A549 (cell line): ENCODE measurements around the gene MINDY2. TPM values are rescaled to one million over a fixed set of nuclear protein-coding genes. Genes with fewer than 3 reads are reported as not detected.

ENCODE experiments used
- ATAC-seq, 2 experiments: fragments of 200-7000 bp in 1 of 2; fragments of >200 bp in 1 of 2; cut with Nextera tagmentation in 1 of 2; cut with Tn5 transposase in 1 of 2; 3 replicates each; pipeline versions ENCODE4 v1.8.0 to v1.9.1; 2018 to 2020; ENCODE audit warnings: mild to moderate bottlenecking in 1 of 2, moderate library complexity in 1 of 2
- CTCF ChIA-PET: fragments of 300-600 bp; sonication (Branson Sonifier 250); formaldehyde crosslinking; extraction: SDS; loops from one replicate; lab custom pipeline; 2021; ENCODE audit warnings: antibody characterized with exemption, inconsistent platforms; lab: Yijun Ruan, JAX
- POLR2A ChIA-PET: fragments of 350-600 bp; formaldehyde crosslinking; extraction: SDS; loops from one replicate; lab custom pipeline; 2021; ENCODE audit warnings: antibody characterized with exemption, inconsistent platforms; lab: Yijun Ruan, JAX
- DNase-seq, 2 experiments: peaks; one replicate each; pipeline versions ENCODE4 v3.0.0 to v3.0.0-alpha.2; 2011 to 2016; ENCODE audit warnings: low read depth in 1 of 2, low spot score in 1 of 2
- FAIRE-seq: peaks from 2 replicates; lab custom pipeline; 2011; peaks lifted over from hg19 to GRCh38; lab: Jason Lieb, UNC
- H3K27ac ChIP-seq, 2 experiments: fragments of >200 bp; sonication (Bioruptor Twin); formaldehyde crosslinking; 3 replicates each; pipeline ENCODE4 v1.5.1; 2016 to 2017
- H3K4me1 ChIP-seq: fragments of >200 bp; sonication (Bioruptor Twin); formaldehyde crosslinking; 3 replicates; pipeline ENCODE4 v1.6.1; 2016
- H3K4me2 ChIP-seq: fragments of >200 bp; sonication (Bioruptor Twin); formaldehyde crosslinking; 3 replicates; pipeline ENCODE4 v1.6.1; 2016
- H3K4me3 ChIP-seq: fragments of >200 bp; sonication (Bioruptor Twin); formaldehyde crosslinking; 3 replicates; pipeline ENCODE4 v1.5.1; 2016
- H3K9me3 ChIP-seq: fragments of >200 bp; sonication (Bioruptor Twin); formaldehyde crosslinking; 3 replicates; pipeline ENCODE4 v1.6.1; 2016
- BCL3 ChIP-seq: fragments of >200 bp; sonication (Bioruptor Twin); formaldehyde crosslinking; IDR thresholded peaks from 3 replicates; pipeline ENCODE4 v1.6.1; 2016
- CBX2 ChIP-seq: fragments of 200-600 bp; sonication (generic); IDR thresholded peaks from 2 replicates; pipeline ENCODE4 v1.6.1; 2016; ENCODE audit warnings: low read depth, mild to moderate bottlenecking, borderline replicate concordance
- EHF ChIP-seq: fragments of 250-450 bp; sonication (Bioruptor Pico); IDR thresholded peaks from 2 replicates; pipeline ENCODE4 v1.5.0; 2020; ENCODE audit warnings: mild to moderate bottlenecking
- FOXS1 ChIP-seq: fragments of 250-450 bp; sonication (Bioruptor Pico); IDR thresholded peaks from 2 replicates; pipeline ENCODE4 v1.5.0; 2020; ENCODE audit warnings: mild to moderate bottlenecking, moderate library complexity
- GATA3 ChIP-seq: IDR thresholded peaks from 2 replicates; pipeline ENCODE4 v1.6.1; 2012; ENCODE audit warnings: borderline replicate concordance
- HDAC2 ChIP-seq: fragments of 200-600 bp; sonication (generic); IDR thresholded peaks from 2 replicates; pipeline ENCODE4 v1.6.1; 2016
- HOXB5 ChIP-seq: fragments of 250-450 bp; sonication (Bioruptor Pico); IDR thresholded peaks from 2 replicates; pipeline ENCODE4 v1.5.0; 2020; ENCODE audit warnings: mild to moderate bottlenecking, moderate library complexity
- JUNB ChIP-seq: fragments of >200 bp; sonication (Bioruptor Twin); formaldehyde crosslinking; IDR thresholded peaks from 2 replicates; pipeline ENCODE4 v1.6.1; 2016
- KDM1A ChIP-seq: fragments of 200-600 bp; sonication (generic); IDR thresholded peaks from 2 replicates; pipeline ENCODE4 v1.6.1; 2016; ENCODE audit warnings: low read depth, mild to moderate bottlenecking
- MAFK ChIP-seq: fragments of 450-650 bp; IDR thresholded peaks from 2 replicates; pipeline ENCODE4 v1.6.1; 2014; ENCODE audit not compliant: partially characterized antibody
- MYC ChIP-seq: IDR thresholded peaks from 2 replicates; pipeline ENCODE4 v1.6.1; 2012; ENCODE audit warnings: mild to moderate bottlenecking, inconsistent platforms, low read length, improper control_type of control experiment, borderline replicate concordance
- NR3C1 ChIP-seq: fragments of >200 bp; sonication (Bioruptor Twin); formaldehyde crosslinking; IDR thresholded peaks from 3 replicates; pipeline ENCODE4 v1.6.1; 2017
- PHF8 ChIP-seq: fragments of 200-600 bp; sonication (generic); IDR thresholded peaks from 2 replicates; pipeline ENCODE4 v1.6.1; 2016; ENCODE audit warnings: low read depth, mild to moderate bottlenecking, antibody characterized with exemption, moderate library complexity, borderline replicate concordance
- POLR2AphosphoS2 ChIP-seq: conservative IDR thresholded peaks from 2 replicates; pipeline ENCODE4 v1.6.1; 2012; ENCODE audit warnings: low read length, improper control_type of control experiment, inconsistent platforms
- RNF2 ChIP-seq: fragments of 200-600 bp; sonication (generic); IDR thresholded peaks from 2 replicates; pipeline ENCODE4 v1.6.1; 2016; ENCODE audit warnings: low read depth, mild to moderate bottlenecking, antibody characterized with exemption, moderate library complexity, borderline replicate concordance
- TFCP2L1 ChIP-seq: fragments of 250-450 bp; sonication (Bioruptor Pico); IDR thresholded peaks from 2 replicates; pipeline ENCODE4 v1.5.0; 2021; ENCODE audit warnings: mild to moderate bottlenecking
- ZNF302 ChIP-seq: fragments of 250-450 bp; sonication (Bioruptor Pico); IDR thresholded peaks from 2 replicates; pipeline ENCODE4 v1.9.0; 2021; ENCODE audit warnings: inconsistent platforms, mild to moderate bottlenecking, moderate library complexity
- WGBS: methylation state at CpG from one replicate; pipeline ENCODE4 v1.1.6; 2017; ENCODE audit errors: missing lambda C conversion rate; 5-methylcytosine and 5-hydroxymethylcytosine counted together
- polyA plus RNA-seq, 4 experiments: library from polyadenylated mRNA; depleted of rRNA in 3 of 4; stranded (reverse); fragments of >200 nt; fragmentation: RNase III in 1 of 4; extraction: RNeasy Plus Mini Kit Qiagen cat#74134 plus additional on column Dnase treatment in 1 of 4; gene quantifications; 2 replicates in 3 of 4; 3 replicates in 1 of 4; pipeline ENCODE4 v1.2.3, GENCODE V29; 2011 to 2017
- TF ChIP-seq, protein P1 (sequence below): fragments of >200 bp; sonication (Bioruptor Twin); formaldehyde crosslinking; IDR thresholded peaks from 3 replicates; pipeline ENCODE4 v1.5.1; 2016
- TF ChIP-seq, protein P2 (sequence below): fragments of 200-600 bp; sonication (generic); IDR thresholded peaks from 2 replicates; pipeline ENCODE4 v1.6.1; 2016; ENCODE audit warnings: antibody characterized with exemption, mild to moderate bottlenecking, moderate library complexity
- TF ChIP-seq, protein P3 (sequence below): fragments of 250-450 bp; sonication (Bioruptor Pico); IDR thresholded peaks from 2 replicates; pipeline ENCODE4 v1.5.0; 2020; ENCODE audit warnings: low read depth, mild to moderate bottlenecking, moderate library complexity

Gene MINDY2
- polyA plus RNA-seq, 2 of the 4 experiments (the other 2 are of a cell fraction): 4.7 to 7.0 TPM

- Histone ChIP-seq H3K4me1 (no peaks in the 10 kb centered on the region), H3K9me3 (no peaks in the 10 kb centered on the region), H3K4me3 (no peak overlapping the region), H3K27ac (no peak overlapping the region), H3K4me2 (no peak overlapping the region)
- TF ChIP-seq MAFK (peak; percentile 89), PHF8 (no peak)
- no peak for DNase-seq
- POLR2A ChIA-PET: no interaction called here
- no peak for ATAC-seq
- no peak for FAIRE-seq
- 67% methylated on average over 3 of the region's 3 CpGs for WGBS
- CTCF ChIA-PET: interaction anchor here (1.1 kb wide), 2 partner anchors 9 to 17 kb away, joined by 3 read pairs; partner anchors contain the start of gene MINDY2
Measured at GRCh38 chr15:58788056-58788710, 17.1 kb downstream of the MINDY2 start.

DNA sequence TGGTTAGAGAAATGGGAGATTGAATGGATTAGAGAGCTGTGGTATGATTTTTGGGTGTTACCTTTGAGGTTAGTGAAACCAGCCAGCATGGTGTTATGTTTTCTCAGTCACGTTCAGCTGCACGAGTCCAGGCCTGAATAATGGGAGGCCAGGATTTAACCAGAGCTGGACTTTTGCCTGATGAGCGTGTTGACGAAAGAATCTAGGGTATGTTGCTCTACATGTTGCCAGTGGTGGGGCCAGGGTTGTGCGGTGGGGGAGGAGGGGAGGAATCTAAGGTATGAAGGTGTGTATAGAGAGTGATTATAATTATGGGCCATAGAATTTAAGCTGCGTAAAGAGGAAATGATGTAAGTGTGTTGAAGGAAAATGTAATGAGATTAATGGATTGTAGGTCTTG is 22.8 kb downstream of the MINDY2 start:
- Histone ChIP-seq H3K4me3 (no peak overlapping the region), H3K4me1 (no peaks in the 10 kb centered on the region), H3K4me2 (no peak overlapping the region), H3K27ac (no peak overlapping the region), H3K9me3 (no peaks in the 10 kb centered on the region)
- ChIA-PET POLR2A (no interaction called here), CTCF (interaction anchor here (0.5 to 1.9 kb wide), 5 partner anchors 8 to 488 kb away, joined by 3 to 14 read pairs (median 3); partner anchors contain the start of gene MINDY2)
- DNase-seq (no peak), ATAC-seq (no peak), FAIRE-seq (no peak)
- WGBS: 90% methylated on average over 6 of the region's 6 CpGs
- no peak for TF ChIP-seq KDM1A

DNA sequence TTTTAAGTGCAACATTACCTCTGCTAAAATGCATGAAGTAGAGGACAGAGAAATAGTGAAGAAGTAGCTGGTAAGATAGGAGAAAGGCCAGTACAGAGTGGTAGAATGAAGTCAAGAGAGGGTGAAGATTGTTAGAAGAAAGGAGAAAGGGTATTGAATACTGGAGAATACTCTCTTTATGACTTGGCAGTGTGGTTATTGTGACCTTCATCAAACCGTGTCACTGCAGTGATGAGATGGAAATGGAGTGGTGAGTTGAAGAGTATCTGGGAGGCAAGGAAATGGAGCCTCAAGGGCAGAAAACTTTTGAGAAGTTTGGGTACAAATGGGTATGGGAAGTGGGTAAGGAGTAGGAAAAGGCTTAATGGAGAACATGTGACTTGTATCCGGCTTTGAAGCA is 24.7 kb downstream of the MINDY2 start:
- Histone ChIP-seq H3K4me2 (no peak overlapping the region), H3K4me3 (no peak overlapping the region)
- ATAC-seq (no peak), FAIRE-seq (no peak)
- CTCF ChIA-PET: no interaction called here
- TF ChIP-seq MYC (no peak), BCL3 (no peak), JUNB (no peak), HOXB5 (CRISPR knock-in tag) (no peak), EHF (CRISPR knock-in tag) (no peak), NR3C1 (no peak), PHF8 (no peak), TFCP2L1 (CRISPR knock-in tag) (no peak), GATA3 (no peak), RNF2 (no peak), CBX2 (no peak), HDAC2 (no peak), ZNF302 (CRISPR knock-in tag) (no peak), FOXS1 (CRISPR knock-in tag) (no peak), POLR2AphosphoS2 (no peak)
- TF ChIP-seq, protein P1, sequence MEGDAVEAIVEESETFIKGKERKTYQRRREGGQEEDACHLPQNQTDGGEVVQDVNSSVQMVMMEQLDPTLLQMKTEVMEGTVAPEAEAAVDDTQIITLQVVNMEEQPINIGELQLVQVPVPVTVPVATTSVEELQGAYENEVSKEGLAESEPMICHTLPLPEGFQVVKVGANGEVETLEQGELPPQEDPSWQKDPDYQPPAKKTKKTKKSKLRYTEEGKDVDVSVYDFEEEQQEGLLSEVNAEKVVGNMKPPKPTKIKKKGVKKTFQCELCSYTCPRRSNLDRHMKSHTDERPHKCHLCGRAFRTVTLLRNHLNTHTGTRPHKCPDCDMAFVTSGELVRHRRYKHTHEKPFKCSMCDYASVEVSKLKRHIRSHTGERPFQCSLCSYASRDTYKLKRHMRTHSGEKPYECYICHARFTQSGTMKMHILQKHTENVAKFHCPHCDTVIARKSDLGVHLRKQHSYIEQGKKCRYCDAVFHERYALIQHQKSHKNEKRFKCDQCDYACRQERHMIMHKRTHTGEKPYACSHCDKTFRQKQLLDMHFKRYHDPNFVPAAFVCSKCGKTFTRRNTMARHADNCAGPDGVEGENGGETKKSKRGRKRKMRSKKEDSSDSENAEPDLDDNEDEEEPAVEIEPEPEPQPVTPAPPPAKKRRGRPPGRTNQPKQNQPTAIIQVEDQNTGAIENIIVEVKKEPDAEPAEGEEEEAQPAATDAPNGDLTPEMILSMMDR: no peak
- TF ChIP-seq, protein P2, sequence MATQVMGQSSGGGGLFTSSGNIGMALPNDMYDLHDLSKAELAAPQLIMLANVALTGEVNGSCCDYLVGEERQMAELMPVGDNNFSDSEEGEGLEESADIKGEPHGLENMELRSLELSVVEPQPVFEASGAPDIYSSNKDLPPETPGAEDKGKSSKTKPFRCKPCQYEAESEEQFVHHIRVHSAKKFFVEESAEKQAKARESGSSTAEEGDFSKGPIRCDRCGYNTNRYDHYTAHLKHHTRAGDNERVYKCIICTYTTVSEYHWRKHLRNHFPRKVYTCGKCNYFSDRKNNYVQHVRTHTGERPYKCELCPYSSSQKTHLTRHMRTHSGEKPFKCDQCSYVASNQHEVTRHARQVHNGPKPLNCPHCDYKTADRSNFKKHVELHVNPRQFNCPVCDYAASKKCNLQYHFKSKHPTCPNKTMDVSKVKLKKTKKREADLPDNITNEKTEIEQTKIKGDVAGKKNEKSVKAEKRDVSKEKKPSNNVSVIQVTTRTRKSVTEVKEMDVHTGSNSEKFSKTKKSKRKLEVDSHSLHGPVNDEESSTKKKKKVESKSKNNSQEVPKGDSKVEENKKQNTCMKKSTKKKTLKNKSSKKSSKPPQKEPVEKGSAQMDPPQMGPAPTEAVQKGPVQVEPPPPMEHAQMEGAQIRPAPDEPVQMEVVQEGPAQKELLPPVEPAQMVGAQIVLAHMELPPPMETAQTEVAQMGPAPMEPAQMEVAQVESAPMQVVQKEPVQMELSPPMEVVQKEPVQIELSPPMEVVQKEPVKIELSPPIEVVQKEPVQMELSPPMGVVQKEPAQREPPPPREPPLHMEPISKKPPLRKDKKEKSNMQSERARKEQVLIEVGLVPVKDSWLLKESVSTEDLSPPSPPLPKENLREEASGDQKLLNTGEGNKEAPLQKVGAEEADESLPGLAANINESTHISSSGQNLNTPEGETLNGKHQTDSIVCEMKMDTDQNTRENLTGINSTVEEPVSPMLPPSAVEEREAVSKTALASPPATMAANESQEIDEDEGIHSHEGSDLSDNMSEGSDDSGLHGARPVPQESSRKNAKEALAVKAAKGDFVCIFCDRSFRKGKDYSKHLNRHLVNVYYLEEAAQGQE: no peak
- TF ChIP-seq, protein P3, sequence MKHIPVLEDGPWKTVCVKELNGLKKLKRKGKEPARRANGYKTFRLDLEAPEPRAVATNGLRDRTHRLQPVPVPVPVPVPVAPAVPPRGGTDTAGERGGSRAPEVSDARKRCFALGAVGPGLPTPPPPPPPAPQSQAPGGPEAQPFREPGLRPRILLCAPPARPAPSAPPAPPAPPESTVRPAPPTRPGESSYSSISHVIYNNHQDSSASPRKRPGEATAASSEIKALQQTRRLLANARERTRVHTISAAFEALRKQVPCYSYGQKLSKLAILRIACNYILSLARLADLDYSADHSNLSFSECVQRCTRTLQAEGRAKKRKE (CRISPR knock-in tag): no peak
- TF ChIP-seq, all 56 proteins: peak for 0
- 84% methylated on average over 2 of the region's 2 CpGs for WGBS
- POLR2A ChIA-PET: no interaction called here
- Histone ChIP-seq H3K4me1 (no peaks in the 10 kb centered on the region), H3K27ac (no peak overlapping the region), H3K9me3 (no peaks in the 10 kb centered on the region)
- no peak for DNase-seq
